K562 (cell line): ENCODE data around the gene LEPR. TPM values are rescaled to one million over a fixed set of nuclear protein-coding genes. Genes with fewer than 3 reads are reported as not detected.
A peak's percentile ranks its signal among the peaks of the same experiment; 100 is the strongest.

Source experiments
- ARID1B ChIP-seq: fragments of 450-650 bp; IDR thresholded peaks from 2 replicates; pipeline ENCODE4 v1.6.1; 2016; ENCODE audit warnings: antibody characterized with exemption, mild to moderate bottlenecking, inconsistent platforms
- ARID3B ChIP-seq: fragments of 250-450 bp; sonication (Bioruptor Pico); IDR thresholded peaks from 2 replicates; pipeline ENCODE4 v1.4.0; 2020; ENCODE audit warnings: borderline replicate concordance
- ATF4 ChIP-seq: fragments of 450-650 bp; formaldehyde crosslinking; IDR thresholded peaks from 2 replicates; pipeline ENCODE4 v1.4.0; 2022; ENCODE audit warnings: mild to moderate bottlenecking, moderate library complexity
- CSDE1 ChIP-seq, 2 experiments: fragments of 450-650 bp; IDR thresholded peaks; 2 replicates each; pipeline ENCODE4 v1.6.1; 2016; ENCODE audit warnings: mild to moderate bottlenecking in 1 of 2
- CTBP1 ChIP-seq: fragments of 450-650 bp; IDR thresholded peaks from 2 replicates; pipeline ENCODE4 v1.6.1; 2016; ENCODE audit warnings: borderline replicate concordance
- CUX1 ChIP-seq: fragments of 200-800 bp; sonication (Bioruptor generic); IDR thresholded peaks from 2 replicates; pipeline ENCODE4 v1.6.1; 2016; ENCODE audit warnings: missing genetic modification characterization, missing compliant biosample characterization
- E2F3 ChIP-seq: fragments of 250-450 bp; sonication (Bioruptor Pico); IDR thresholded peaks from 2 replicates; pipeline ENCODE4 v1.4.0; 2020; ENCODE audit warnings: mild to moderate bottlenecking
- EHMT2 ChIP-seq: fragments of 450-650 bp; IDR thresholded peaks from 2 replicates; pipeline ENCODE4 v1.6.1; 2018; ENCODE audit warnings: antibody characterized with exemption
- GTF3C2 ChIP-seq: IDR thresholded peaks from 3 replicates; pipeline ENCODE4 v1.6.1; 2011; ENCODE audit warnings: borderline replicate concordance, mild to moderate bottlenecking, moderate library complexity; ENCODE audit not compliant: insufficient read length; ENCODE audit errors: extremely low read depth
- POLR2B ChIP-seq: fragments of 450-650 bp; IDR thresholded peaks from 2 replicates; pipeline ENCODE4 v1.6.1; 2018; ENCODE audit warnings: low read depth; ENCODE audit not compliant: partially characterized antibody
- SMARCA4 ChIP-seq: fragments of 450-650 bp; IDR thresholded peaks from 2 replicates; pipeline ENCODE4 v1.6.1; 2016
- TRIM28 ChIP-seq: fragments of 450-650 bp; IDR thresholded peaks from 2 replicates; pipeline ENCODE4 v1.6.1; 2017
- ZNF124 ChIP-seq: sonication (generic); formaldehyde crosslinking; IDR thresholded peaks from 2 replicates; pipeline ENCODE4 v1.8.1; 2022; ENCODE audit warnings: missing genetic modification reagents
- ZNF134 ChIP-seq: fragments of 250-450 bp; sonication (Bioruptor Pico); conservative IDR thresholded peaks from 2 replicates; pipeline ENCODE4 v1.4.0; 2020
- polyA plus RNA-seq, 8 experiments: library from polyadenylated mRNA; depleted of rRNA in 4 of 8; stranded (reverse) in 5 of 8; unstranded in 3 of 8; fragments of >200 nt; fragmentation: Nextera tagmentation in 2 of 8; fragmentation: Illumina TruSeq in 1 of 8; extraction: Ambion mirVana in 2 of 8; extraction: Trizol in 1 of 8; gene quantifications; 2 replicates each; pipeline versions ENCODE4 v1.2.1 to v1.2.3, GENCODE V29; 2011 to 2014; ENCODE audit warnings: inconsistent platforms in 1 of 8, missing spikeins in 1 of 8
- total RNA-seq, 7 experiments: library from RNA; depleted of rRNA in 6 of 7; stranded (reverse); fragments of >200 nt in 6 of 7; fragmentation: Illumina TruSeq in 2 of 7; extraction: Trizol in 2 of 7; gene quantifications; 2 replicates each; pipeline versions ENCODE4 v1.2.1 to v1.2.3, GENCODE V29; 2011 to 2021; ENCODE audit warnings: low replicate concordance in 1 of 7

The LEPR gene
- total and polyA plus RNA-seq, 9 of the 15 experiments (the other 6 are each of a cell fraction or from before 2014, with no cell fraction given), result 12.2 to 111 (median 43.1) TPM

- TF ChIP-seq GTF3C2 (no peak), POLR2B (peak; percentile 84), CTBP1 (peak; percentile 72; the same call in 1 of the 2 replicates), EHMT2 (no peak), ZNF124 (no peak), SMARCA4 (peak; percentile 56), E2F3 (no peak), TRIM28 (0 out of 2 replicates have a peak, but pooled peaks have one; percentile 21), CSDE1 (IDR thresholded peaks at IDR 0.05) (no peak), ATF4 (CRISPR knock-in tag) (no peak), CUX1 (CRISPR knock-in tag) (no peak), ZNF134 (CRISPR knock-in tag) (no peak), ARID3B (CRISPR knock-in tag) (no peak; the same call in 1 of the 2 replicates), ARID1B (0 out of 2 replicates have a peak, but pooled peaks have one; percentile 37)
Observed at GRCh38 chr1:65419681-65420589, 533 bp upstream of the LEPR start (continued).
